GM10266 (cell line): Measurements from ENCODE around the gene C4BPA.

Source experiments
- DNase-seq: peaks from one replicate; pipeline ENCODE4 v3.0.0; 2012; ENCODE audit errors: extremely low spot score
- CTCF ChIP-seq: IDR thresholded peaks from 2 replicates; pipeline ENCODE4 v1.5.1; 2012; ENCODE audit warnings: mild to moderate bottlenecking, low read depth; ENCODE audit not compliant: control insufficient read depth, insufficient read depth; ENCODE audit errors: missing control alignments

C4BPA gene

DNA sequence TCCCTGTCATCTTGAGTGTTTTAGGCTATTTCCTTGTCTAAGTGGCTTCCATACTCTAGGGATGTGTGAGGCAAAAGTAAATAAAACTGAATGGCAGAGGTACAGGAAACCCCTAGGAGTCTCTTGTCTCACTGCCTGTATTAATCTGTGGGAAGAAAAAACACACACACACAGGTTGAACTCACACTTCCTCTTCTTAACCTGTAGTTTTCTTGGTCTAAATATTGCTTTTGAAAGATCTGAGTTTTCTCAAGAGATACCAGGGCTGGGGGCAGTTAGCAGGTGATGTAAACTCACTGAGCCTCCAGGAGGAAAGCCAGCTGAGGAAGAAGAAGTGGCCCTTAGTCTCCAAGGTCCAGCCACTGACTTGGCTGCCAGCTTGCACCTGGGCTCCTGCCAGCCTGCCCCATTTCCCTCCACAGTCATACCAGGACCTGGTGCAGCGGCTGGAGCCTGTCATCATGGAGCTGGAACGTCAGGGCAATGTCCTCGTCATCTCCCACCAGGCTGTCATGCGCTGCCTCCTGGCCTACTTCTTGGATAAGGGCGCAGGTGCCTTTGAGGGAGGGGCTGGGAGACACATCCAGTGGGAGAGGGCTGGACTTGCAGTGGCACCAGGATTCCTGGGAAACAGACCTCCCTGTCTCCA, 34.1 kb upstream of the C4BPA start:
- TF ChIP-seq CTCF = no peak
- DNase-seq = no peak

DNA sequence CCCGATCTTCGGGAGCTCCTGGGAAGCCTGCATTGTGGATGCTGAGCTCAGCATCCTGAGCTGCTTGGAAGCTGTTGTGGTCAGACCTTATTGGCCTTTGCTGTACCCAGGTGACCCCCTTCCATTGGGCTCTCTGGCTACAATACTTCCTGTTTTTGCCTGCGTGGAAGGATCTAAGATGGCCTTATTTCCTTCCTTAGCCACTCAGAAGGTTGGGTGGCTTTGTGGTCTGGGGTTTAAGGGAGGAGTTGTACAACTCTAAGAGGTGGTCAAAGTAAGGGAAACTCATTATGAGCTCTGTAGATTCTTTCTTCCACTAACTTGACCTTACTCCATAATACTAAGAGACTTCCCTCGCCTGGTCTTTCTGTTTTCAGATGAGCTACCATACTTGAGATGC, 33.2 kb upstream of the C4BPA start:
- no peak for TF ChIP-seq CTCF
- DNase-seq = no peak

GRCh38 chr1:207071426-207071825, 32.6 kb upstream of the C4BPA start:
- no peak for DNase-seq
- no peak for TF ChIP-seq CTCF

DNA sequence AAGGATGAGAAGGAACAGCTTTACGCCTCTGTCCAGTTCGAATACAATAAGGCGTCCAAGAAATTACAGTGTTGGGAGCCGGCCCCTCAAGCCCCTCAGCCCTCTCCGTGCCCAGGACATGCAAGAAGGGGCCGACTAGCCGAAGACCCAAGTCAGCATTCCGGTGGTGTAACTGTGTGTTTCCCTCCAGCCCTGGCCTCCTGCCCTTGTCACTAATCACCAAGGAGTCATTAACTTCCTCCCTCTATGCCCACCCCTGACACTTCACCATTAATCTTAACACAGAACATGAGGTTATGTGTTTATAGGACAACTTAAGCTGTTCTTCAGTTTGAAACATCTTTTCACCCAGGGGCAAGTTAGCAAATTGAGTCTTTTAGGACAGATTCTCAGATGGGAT, 31.8 kb upstream of the C4BPA start:
- TF ChIP-seq CTCF = no peak
- DNase-seq = no peak

GRCh38 chr1:207073906-207074820, 29.9 kb upstream of the C4BPA start:
- DNase-seq = no peak
- no peak for TF ChIP-seq CTCF

GRCh38 chr1:207076181-207076955, 27.7 kb upstream of the C4BPA start:
- DNase-seq = no peak
- no peak for TF ChIP-seq CTCF
